Upper lobe of left lung (tissue), 6 donors: ENCODE measurements around the gene AP1B1. TPM values are rescaled to one million over a fixed set of nuclear protein-coding genes. Genes with fewer than 3 reads are reported as not detected.
"Not testable (repeated sequence)": the region's sequence is repeated elsewhere in the genome, so short reads cannot be mapped to it uniquely, and the experiment has no call there.

Experiments used
- ATAC-seq, 2 donors: fragments of 200-7000 bp; cut with Tn5 transposase; one replicate each; pipeline ENCODE4 v1.9.1; 2022; ENCODE audit warnings: mild to moderate bottlenecking in 2 of 2, moderate library complexity in 2 of 2; ENCODE audit not compliant: low FRiP score in 2 of 2
- DNase-seq, 2 donors: peaks; one replicate each; pipeline ENCODE4 v3.0.0-alpha.2; 2019 to 2020
- H3K27ac ChIP-seq, 4 donors: fragments of 200-600 bp; sonication (generic); one replicate each; pipeline ENCODE4 v1.5.1; 2016 to 2019
- H3K27me3 ChIP-seq, 4 donors: fragments of 200-600 bp; sonication (generic); one replicate each; pipeline ENCODE4 v1.5.1; 2017 to 2019
- H3K36me3 ChIP-seq, 4 donors: fragments of 200-600 bp; sonication (generic); one replicate each; pipeline ENCODE4 v1.5.1; 2016 to 2019
- H3K4me1 ChIP-seq, 4 donors: fragments of 200-600 bp; sonication (generic); one replicate each; pipeline ENCODE4 v1.5.1; 2018 to 2019
- H3K4me3 ChIP-seq, 4 donors: fragments of 200-600 bp; sonication (generic); one replicate each; pipeline ENCODE4 v1.5.1; 2017 to 2019; ENCODE audit warnings: mild to moderate bottlenecking in 2 of 4, moderate library complexity in 1 of 4
- H3K9me3 ChIP-seq, 4 donors: fragments of 200-600 bp; sonication (generic); one replicate each; pipeline ENCODE4 v1.5.1; 2018 to 2019
- CTCF ChIP-seq, 6 experiments: fragments of 450-650 bp in 4 of 6; fragments of 200-600 bp in 2 of 6; sonication (generic) in 2 of 6; IDR thresholded peaks; one replicate each; pipeline ENCODE4 v1.5.1; 2016 to 2019; ENCODE audit warnings: antibody characterized with exemption in 6 of 6
- EP300 ChIP-seq, 4 donors: sonication (generic); formaldehyde crosslinking; IDR thresholded peaks; one replicate each; pipeline ENCODE4 v1.5.1; 2017; ENCODE audit warnings: antibody characterized with exemption in 4 of 4, control low read depth in 2 of 4
- POLR2A ChIP-seq, 4 donors: fragments of 450-650 bp; IDR thresholded peaks; one replicate each; pipeline ENCODE4 v1.5.1; 2016 to 2017; ENCODE audit warnings: antibody characterized with exemption in 4 of 4, mild to moderate bottlenecking in 2 of 4
- POLR2AphosphoS5 ChIP-seq, 2 donors: sonication (generic); formaldehyde crosslinking; IDR thresholded peaks; one replicate each; pipeline ENCODE4 v1.5.1; 2017; ENCODE audit warnings: antibody characterized with exemption in 2 of 2
- WGBS, 2 donors: methylation state at CpG; one replicate each; pipeline ENCODE4 v1.1.5; 2017 to 2018; 5-methylcytosine and 5-hydroxymethylcytosine counted together
- total RNA-seq, 6 donors: library from RNA; depleted of rRNA in 4 of 6; stranded (reverse); fragments of >200 nt in 4 of 6; gene quantifications; one replicate each; pipeline versions ENCODE4 v1.1.0 to v1.2.1, GENCODE V29; 2016 to 2021
- donor health status: DM: no; HTN: no; CAD: no; lungs with moderate emphysema.
- donor health status: DM: no; HTN: yes; CAD: no; lungs with severe emphysema.

AP1B1 gene
- total RNA-seq, 6 donors from 2014 or later, result 44.7 to 162 (median 80.7) TPM

- Histone ChIP-seq H3K4me3 (no peak overlapping the region), H3K4me1 (no peaks in the 10 kb centered on the region), H3K27ac (no peak overlapping the region), H3K36me3 (no peaks in the 10 kb centered on the region), H3K27me3 (no peaks in the 10 kb centered on the region), H3K9me3 (no peaks in the 10 kb centered on the region)
- TF ChIP-seq EP300 (IDR thresholded peaks at IDR 0.05), result no peak
- no peak for TF ChIP-seq POLR2A (IDR thresholded peaks at IDR 0.05)
- TF ChIP-seq POLR2AphosphoS5 (IDR thresholded peaks at IDR 0.05), result no peak
- TF ChIP-seq CTCF (IDR thresholded peaks at IDR 0.05), result no peak
- 25 to 45% methylated on average over 6 of the region's 6 CpGs for whole genome bisulfite sequencing, 2 donors
- ATAC-seq (no peak), DNase-seq (no peak)
Observed at GRCh38 chr22:29408940-29409339, 20.6 kb upstream of the AP1B1 start.

GRCh38 chr22:29401538-29401937 lies 13.2 kb upstream of the AP1B1 start:
- not testable (repeated sequence) for H3K9me3 ChIP-seq, H3K27me3 ChIP-seq, DNase-seq, H3K27ac ChIP-seq, H3K36me3 ChIP-seq, ATAC-seq, H3K4me1 ChIP-seq, H3K4me3 ChIP-seq
- WGBS, 2 donors, result 66 to 68% methylated on average over 6 of the region's 6 CpGs

GRCh38 chr22:29400576-29400975 lies 12.2 kb upstream of the AP1B1 start:
- ATAC-seq, result no peak
- H3K9me3 ChIP-seq, result no peaks in the 10 kb centered on the region
- no peaks in the 10 kb centered on the region for H3K27me3 ChIP-seq
- no peak for DNase-seq
- H3K4me3 ChIP-seq, result no peak overlapping the region
- 93 to 94% methylated on average over 2 of the region's 2 CpGs for WGBS, 2 donors
- no peaks in the 10 kb centered on the region for H3K36me3 ChIP-seq
- H3K27ac ChIP-seq, result no peak overlapping the region
- TF ChIP-seq CTCF (IDR thresholded peaks at IDR 0.05) (no peak), POLR2A (IDR thresholded peaks at IDR 0.05) (no peak), EP300 (IDR thresholded peaks at IDR 0.05) (no peak), POLR2AphosphoS5 (IDR thresholded peaks at IDR 0.05) (no peak)
- H3K4me1 ChIP-seq, result no peaks in the 10 kb centered on the region

- Histone ChIP-seq H3K9me3 (no peaks in the 10 kb centered on the region), H3K27me3 (no peaks in the 10 kb centered on the region), H3K4me3 (no peak overlapping the region), H3K27ac (no peak overlapping the region), H3K4me1 (peaks cover 0 to 5% (median 2%) of the 10 kb centered on the region in 4 donors), H3K36me3 (no peaks in the 10 kb centered on the region)
- no peak for ATAC-seq
- 97% methylated on average over 6 of the region's 6 CpGs; no CpG with 5 or more reads in 1 of the 2 donors for WGBS, 2 donors
- DNase-seq, result no peak
- TF ChIP-seq POLR2AphosphoS5 (IDR thresholded peaks at IDR 0.05) (no peak), EP300 (IDR thresholded peaks at IDR 0.05) (no peak), POLR2A (IDR thresholded peaks at IDR 0.05) (no peak), CTCF (IDR thresholded peaks at IDR 0.05) (no peak)
Observed at GRCh38 chr22:29397791-29398190, 9.4 kb upstream of the AP1B1 start.

GRCh38 chr22:29396126-29396525 lies 7.8 kb upstream of the AP1B1 start:
- TF ChIP-seq CTCF (IDR thresholded peaks at IDR 0.05) (no peak), POLR2A (IDR thresholded peaks at IDR 0.05) (no peak), EP300 (IDR thresholded peaks at IDR 0.05) (no peak)
- no peak for ATAC-seq
- WGBS, 2 donors, result 52 to 64% methylated on average over 2 of the region's 2 CpGs

More at GRCh38 chr22:29396126-29396525, 7.8 kb upstream of the AP1B1 start:
- H3K27ac ChIP-seq, result no peak overlapping the region
- DNase-seq, result no peak
- no peaks in the 10 kb centered on the region for H3K36me3 ChIP-seq
- no peaks in the 10 kb centered on the region for H3K9me3 ChIP-seq
- no peak overlapping the region for H3K4me3 ChIP-seq
- H3K27me3 ChIP-seq, result no peaks in the 10 kb centered on the region
- H3K4me1 ChIP-seq, result peaks cover 0 to 5% (median 2%) of the 10 kb centered on the region in 4 donors
